ENCODE measurements around the gene STK32B. TPM values are rescaled to one million over a fixed set of nuclear protein-coding genes. Genes with fewer than 3 reads are reported as not detected.
A peak's percentile ranks its signal among the peaks of the same experiment; 100 is the strongest.

The STK32B gene
- total RNA-seq, 4 donors from 2014 or later: 1.6 to 3.4 (median 1.9) TPM

DNA sequence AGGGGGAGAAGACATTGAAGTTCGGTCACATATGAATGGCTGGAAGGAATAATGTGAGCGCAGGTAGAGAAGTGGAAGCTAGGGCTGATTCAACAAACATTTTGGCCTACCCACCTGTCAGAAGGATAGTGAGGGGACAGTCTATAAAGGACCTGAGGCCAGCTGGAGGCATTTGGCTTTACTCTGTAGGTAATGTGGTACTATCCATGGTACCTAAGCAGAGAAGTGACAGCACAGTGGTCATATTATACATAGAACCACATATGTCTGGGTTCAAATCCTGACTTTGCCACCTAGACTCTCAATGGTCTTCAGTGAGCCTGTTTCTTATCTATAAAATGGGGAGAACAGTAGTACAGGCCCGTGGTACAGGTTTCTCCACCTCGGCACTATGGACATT lies 400.0 kb downstream of the STK32B start:
- WGBS, 2 donors: 90 to 94% methylated on average over 4 of the region's 4 CpGs
- TF ChIP-seq POLR2A (IDR thresholded peaks at IDR 0.05): no peak
- TF ChIP-seq, protein P1, sequence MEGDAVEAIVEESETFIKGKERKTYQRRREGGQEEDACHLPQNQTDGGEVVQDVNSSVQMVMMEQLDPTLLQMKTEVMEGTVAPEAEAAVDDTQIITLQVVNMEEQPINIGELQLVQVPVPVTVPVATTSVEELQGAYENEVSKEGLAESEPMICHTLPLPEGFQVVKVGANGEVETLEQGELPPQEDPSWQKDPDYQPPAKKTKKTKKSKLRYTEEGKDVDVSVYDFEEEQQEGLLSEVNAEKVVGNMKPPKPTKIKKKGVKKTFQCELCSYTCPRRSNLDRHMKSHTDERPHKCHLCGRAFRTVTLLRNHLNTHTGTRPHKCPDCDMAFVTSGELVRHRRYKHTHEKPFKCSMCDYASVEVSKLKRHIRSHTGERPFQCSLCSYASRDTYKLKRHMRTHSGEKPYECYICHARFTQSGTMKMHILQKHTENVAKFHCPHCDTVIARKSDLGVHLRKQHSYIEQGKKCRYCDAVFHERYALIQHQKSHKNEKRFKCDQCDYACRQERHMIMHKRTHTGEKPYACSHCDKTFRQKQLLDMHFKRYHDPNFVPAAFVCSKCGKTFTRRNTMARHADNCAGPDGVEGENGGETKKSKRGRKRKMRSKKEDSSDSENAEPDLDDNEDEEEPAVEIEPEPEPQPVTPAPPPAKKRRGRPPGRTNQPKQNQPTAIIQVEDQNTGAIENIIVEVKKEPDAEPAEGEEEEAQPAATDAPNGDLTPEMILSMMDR (IDR thresholded peaks at IDR 0.05): no peak

DNA sequence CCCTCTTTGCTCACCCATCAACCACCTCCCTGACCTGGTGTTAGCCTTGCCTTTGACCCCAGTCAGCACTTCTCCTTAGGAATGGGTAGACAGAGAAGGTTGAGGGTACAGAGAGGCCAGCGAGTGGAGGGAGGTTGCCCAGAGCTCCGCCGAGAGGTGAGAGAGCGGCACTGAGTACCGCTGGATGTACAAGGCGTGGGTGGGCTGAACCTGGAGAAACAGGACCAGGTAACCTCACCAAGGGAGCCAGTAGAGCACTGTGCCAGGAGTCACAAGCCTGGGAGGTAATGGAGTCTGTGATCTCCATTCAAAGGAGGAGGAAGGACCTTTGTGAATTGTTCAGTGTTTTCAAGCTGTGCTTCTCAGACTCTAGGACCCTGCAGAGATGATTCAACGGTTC lies 400.9 kb downstream of the STK32B start:
- intact Hi-C loops (cut with DNase I; ENCODE audit: low total_unique reads): no loop called here
- WGBS, 2 donors: 87 to 89% methylated on average over 7 of the region's 7 CpGs
- no peak overlapping the region for H3K4me3 ChIP-seq (ENCODE audit: low read depth, poor library complexity, severe bottlenecking)
- peak in 1 of 2 donors; percentile 68 for DNase-seq (ENCODE audit: low spot score in 2 of 2)
- no peak for TF ChIP-seq POLR2A (IDR thresholded peaks at IDR 0.05)
- TF ChIP-seq, protein P1 (IDR thresholded peaks at IDR 0.05): no peak

More for the DNA sequence above, 400.0 kb downstream of the STK32B start:
- DNase-seq (ENCODE audit: low spot score in 2 of 2): no peak
- intact Hi-C loops (cut with DNase I; ENCODE audit: low total_unique reads): no loop called here
- H3K4me3 ChIP-seq (ENCODE audit: low read depth, poor library complexity, severe bottlenecking): no peak overlapping the region

DNA sequence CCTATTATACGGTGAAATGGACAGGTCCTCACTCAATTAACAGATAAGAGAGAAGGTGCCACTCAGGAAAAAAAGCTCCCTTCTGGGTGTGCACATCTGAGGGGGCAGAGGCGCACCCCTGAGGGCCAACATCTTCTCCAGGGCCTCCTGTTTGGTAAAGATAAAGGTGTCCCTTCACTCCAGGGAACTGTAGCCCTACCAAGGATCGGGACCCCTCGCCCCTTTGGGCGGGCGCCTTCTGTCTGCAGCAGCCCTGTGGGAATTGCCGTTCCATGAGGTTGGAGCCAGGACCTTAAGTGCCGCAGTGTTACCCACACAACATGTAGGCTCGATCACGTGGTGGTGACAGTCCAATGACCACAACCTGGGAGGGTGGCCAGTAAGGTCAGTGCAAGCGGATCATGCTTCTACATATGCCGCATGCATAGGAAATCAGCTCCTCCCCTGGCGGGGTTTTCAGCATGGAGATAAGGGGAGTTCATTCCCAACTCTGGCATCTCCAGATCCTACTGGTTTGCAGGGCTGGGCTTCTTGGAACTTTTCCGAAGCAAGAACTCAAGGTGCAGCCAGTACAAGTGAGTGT lies 403.8 kb downstream of the STK32B start:
- no peak for TF ChIP-seq POLR2A (IDR thresholded peaks at IDR 0.05)
- TF ChIP-seq, protein P1 (IDR thresholded peaks at IDR 0.05): no peak
- peak in 1 of 2 donors; percentile 81 for DNase-seq (ENCODE audit: low spot score in 2 of 2)
- intact Hi-C loops (cut with DNase I; ENCODE audit: low total_unique reads): no loop called here
- WGBS, 2 donors: 96 to 98% methylated on average over 13 to 14 of the region's 14 CpGs
- no peak overlapping the region for H3K4me3 ChIP-seq (ENCODE audit: low read depth, poor library complexity, severe bottlenecking)

DNA sequence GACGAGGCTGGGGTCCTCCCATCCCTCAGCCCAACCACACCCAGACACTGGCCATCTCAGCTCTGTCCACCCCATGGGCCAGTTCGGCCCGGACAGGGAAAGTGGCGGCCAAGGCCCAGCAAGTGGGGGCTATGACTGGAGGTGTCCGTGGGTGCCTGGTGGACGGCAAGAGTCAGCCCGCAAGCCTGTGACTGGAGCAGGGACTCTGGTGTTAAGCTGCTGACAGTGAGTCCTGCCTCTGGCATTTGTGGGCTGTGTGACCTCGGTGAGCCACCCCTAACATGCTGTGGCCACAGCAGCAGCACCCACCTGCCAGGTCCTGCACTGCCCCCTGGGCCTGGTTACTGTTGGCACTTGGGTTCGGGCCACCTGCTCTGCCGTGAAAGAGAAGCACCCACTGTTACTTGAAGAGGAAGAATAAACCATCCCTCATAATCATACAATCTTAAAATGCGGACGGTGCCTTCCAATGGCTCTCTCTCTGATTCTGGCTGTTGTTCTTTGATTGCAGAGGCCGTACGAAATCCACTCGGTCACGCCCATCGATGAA lies 405.1 kb downstream of the STK32B start:
- H3K4me3 ChIP-seq (ENCODE audit: low read depth, poor library complexity, severe bottlenecking): no peak overlapping the region
- no peak for DNase-seq (ENCODE audit: low spot score in 2 of 2)
- WGBS, 2 donors: 92 to 93% methylated on average over 14 to 16 of the region's 17 CpGs
- TF ChIP-seq, protein P1 (IDR thresholded peaks at IDR 0.05): no peak
- no peak for TF ChIP-seq POLR2A (IDR thresholded peaks at IDR 0.05)
- intact Hi-C loops (cut with DNase I; ENCODE audit: low total_unique reads): no loop called here

DNA sequence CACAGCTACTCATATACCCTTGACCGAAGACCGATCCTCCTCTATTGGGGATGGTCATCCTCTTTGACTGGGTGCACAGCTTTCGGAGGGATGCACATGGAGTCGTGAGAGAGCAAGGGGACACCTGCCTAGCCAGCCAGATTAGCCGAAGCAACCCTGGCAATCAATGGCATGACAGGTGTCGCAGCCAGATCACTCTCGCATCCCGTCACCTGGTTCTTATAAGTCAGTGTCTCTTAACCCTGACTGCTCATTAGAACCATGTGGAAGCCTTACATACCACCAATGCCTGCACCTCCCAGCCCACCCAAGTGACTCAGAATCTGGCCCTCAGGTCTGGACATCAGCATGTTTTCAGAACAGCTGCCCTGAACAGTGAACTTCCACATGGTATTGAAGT lies 407.4 kb downstream of the STK32B start:
- intact Hi-C loops (cut with DNase I; ENCODE audit: low total_unique reads): no loop called here
- DNase-seq (ENCODE audit: low spot score in 2 of 2): peak in 1 of 2 donors; percentile 59
- TF ChIP-seq POLR2A (IDR thresholded peaks at IDR 0.05): no peak
- TF ChIP-seq, protein P1 (IDR thresholded peaks at IDR 0.05): no peak
- H3K4me3 ChIP-seq (ENCODE audit: low read depth, poor library complexity, severe bottlenecking): no peak overlapping the region
- 93 to 94% methylated on average over 8 of the region's 8 CpGs for WGBS, 2 donors

DNA sequence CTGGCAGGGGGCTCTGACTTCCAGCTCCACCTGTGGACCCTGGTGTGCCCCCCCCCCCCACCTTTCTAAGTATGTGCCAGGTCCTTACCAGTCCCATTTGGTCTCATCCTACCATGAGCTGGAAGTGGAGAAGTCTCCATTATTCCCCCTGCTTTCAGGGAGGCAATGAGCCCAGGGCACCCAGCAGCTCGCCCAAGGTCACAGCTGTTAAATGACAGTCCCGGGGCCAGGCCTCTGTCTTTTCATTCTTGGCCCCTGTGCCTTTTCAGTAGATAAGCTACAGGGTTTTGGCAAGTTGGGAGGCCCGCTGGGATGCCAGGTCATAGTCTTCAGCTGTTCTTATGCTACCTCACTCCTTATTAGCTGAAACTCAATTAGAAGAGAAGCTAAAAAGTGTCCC lies 408.0 kb downstream of the STK32B start:
- TF ChIP-seq, protein P1 (IDR thresholded peaks at IDR 0.05): no peak
- TF ChIP-seq POLR2A (IDR thresholded peaks at IDR 0.05): no peak
- WGBS, 2 donors: 86 to 91% methylated on average over 2 to 3 of the region's 3 CpGs

More for the DNA sequence above, 408.0 kb downstream of the STK32B start:
- H3K4me3 ChIP-seq (ENCODE audit: low read depth, poor library complexity, severe bottlenecking): no peak overlapping the region
- intact Hi-C loops (cut with DNase I; ENCODE audit: low total_unique reads): no loop called here
- DNase-seq (ENCODE audit: low spot score in 2 of 2): peak in 1 of 2 donors; percentile 70

Measured in lower leg skin (tissue), 4 donors.